HT-29 (cell line): ENCODE data around the gene PAX7. TPM values are rescaled to one million over a fixed set of nuclear protein-coding genes. Genes with fewer than 3 reads are reported as not detected.
A peak's percentile ranks its signal among the peaks of the same experiment; 100 is the strongest.
"Not testable (repeated sequence)": the region's sequence is repeated elsewhere in the genome, so short reads cannot be mapped to it uniquely, and the experiment has no call there.

ENCODE experiments used
- DNase-seq: peaks from one replicate; pipeline ENCODE4 v3.0.0-alpha.2; 2015; ENCODE audit warnings: low spot score
- total RNA-seq: library from RNA; depleted of rRNA; stranded (reverse); fragments of >200 nt; shearing (Covaris generic); gene quantifications from 2 replicates; pipeline ENCODE4 v1.2.3, GENCODE V29; 2014

Gene PAX7
- total RNA-seq, 1 experiment from 2014 or later = not detected

DNA sequence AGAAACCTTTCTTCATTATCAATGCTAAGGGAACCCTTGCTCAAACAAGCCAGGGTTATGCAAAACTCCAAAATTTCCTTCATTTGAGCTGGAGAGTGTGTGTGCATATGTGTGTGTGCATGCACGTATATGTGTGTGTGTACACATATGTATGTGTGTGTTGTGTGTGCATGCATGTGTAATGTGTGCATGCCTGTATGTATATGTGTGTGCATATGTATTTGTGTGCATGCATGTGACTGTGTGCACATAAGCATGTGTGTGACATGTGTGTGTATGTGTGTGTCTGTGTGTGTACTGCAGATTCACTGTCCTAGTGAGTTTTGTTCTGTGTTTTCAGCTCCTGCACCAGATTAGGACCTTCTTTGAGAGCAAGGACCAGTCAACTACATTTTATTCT lies 28.2 kb downstream of the PAX7 start:
- DNase-seq = no peak

DNA sequence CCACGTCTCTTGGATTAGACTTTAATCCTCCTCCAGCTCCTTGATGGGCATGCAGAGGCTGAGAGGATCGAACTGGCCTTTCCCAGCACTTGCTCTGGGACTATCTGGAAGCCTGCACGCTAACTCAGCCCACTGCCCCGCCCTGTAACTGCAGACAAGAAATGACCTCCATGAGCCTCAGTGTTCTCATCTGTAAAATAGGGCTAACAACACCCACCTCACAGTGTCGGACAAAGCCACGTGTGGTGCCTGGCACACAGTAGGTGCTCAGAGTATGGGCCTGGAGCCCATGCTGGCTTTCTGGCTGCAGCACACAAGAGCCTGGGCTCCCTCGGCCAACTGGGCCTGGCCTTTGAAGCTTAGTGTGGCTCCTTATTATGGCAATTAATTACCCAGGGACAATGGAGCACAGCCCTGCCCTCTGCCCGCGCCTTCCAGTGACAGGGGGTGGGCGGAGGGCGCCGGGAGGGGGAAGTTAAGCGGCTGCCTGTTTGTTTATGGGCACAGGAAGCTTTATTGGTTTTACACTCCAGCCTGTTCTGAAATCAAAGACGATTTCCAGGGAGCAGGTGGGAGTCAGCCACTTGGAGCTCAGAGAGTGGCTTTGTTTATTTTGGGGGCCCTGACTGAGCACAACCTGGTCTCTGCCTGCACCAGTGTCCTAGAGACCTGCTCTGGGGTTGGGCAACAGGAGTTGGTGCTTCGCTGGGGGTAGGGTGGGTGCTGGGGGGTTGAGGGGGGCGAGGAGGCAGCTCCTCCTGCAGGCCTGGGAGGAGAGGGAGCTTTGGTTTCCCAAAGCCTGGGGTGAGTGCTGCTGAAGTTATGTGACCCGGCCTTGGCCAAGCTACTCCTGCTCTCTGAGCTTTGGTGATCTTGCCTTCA lies 31.0 kb downstream of the PAX7 start:
- DNase-seq = peak; percentile 49

DNA sequence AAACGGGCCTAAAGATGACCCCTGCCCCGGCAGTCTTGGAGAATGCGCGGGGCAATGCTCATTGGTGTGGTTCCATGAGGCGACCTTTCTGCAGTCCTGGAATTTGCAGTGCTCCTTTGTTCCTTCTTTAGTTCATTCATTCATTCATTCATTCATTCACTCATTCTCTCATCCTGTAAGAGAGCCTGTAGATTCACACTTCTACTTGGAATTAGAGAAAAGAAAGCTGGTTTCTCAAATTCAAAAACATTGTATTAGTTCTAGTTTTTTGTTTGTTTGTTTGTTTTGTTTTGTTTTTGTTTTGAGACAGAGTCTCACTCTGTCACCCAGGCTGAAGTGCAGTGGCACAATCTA lies 31.6 kb downstream of the PAX7 start:
- DNase-seq = no peak

DNA sequence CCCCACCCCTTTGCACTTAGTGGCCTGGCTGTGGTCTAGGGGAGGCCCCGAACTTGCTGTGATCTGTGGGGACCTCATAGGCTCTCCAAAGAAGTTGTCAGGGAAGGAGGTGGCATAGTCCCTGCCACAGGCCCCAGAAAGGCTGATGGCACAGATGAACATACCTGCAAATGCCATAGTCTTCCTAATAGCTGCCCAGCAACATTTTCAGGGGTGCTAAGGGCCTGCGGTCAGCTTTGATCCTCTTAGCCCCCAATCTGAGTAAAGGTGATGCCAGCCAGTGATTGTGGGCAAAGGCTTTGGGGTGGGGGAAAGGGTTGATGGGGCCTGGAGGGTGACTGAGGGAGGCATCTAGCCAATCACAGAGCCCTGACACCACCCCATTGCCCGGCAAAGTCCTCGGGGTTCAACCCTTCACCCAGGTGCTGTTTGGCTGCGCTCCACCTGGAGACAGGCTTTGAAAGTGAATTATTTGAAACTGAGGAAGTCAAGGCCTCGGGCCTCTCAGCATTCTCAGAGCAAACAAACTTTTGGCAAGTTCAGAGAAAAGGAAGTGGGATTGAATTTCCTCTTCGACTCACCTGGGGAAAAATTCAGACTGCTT lies 35.8 kb downstream of the PAX7 start:
- DNase-seq = peak; percentile 96

DNA sequence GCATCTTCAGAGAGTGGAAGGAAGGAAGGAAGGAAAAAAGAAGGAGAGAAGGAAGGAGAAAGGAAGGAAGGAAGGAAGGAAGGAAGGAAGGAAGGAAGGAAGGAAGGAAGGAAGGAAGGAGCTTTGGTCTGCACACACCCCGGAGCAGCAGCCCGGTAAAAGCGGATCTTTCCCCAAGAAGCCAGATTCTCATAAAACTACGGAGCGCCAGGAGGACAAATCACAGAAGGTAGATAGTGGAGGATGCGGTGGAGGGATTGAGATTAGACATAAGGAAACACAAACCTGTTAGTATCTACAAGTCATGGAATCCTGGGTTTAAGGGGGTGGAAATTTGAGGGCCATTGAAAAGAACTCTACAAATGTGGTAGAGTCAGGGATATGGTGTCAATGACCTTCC lies 36.7 kb downstream of the PAX7 start:
- no peak for DNase-seq

DNA sequence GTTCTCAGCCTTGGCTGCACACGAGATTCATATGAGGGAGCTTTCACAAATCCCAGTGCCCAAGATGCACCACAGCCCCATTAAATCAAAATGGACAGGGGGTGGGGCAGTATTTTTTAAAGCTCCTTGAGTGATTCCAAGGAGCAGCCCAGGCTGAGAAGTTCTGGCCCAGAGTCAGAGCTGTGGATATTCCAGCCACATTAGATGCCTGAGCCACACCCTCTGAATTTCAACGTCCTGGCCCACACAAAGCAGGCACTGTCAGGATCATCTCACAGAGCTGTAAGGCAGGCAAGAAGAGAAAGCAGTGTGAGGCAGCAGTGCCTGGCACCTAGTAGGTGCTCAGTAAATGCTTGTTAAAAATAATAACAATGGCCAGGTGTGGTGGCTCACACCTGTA lies 37.4 kb downstream of the PAX7 start:
- peak; percentile 64 for DNase-seq

DNA sequence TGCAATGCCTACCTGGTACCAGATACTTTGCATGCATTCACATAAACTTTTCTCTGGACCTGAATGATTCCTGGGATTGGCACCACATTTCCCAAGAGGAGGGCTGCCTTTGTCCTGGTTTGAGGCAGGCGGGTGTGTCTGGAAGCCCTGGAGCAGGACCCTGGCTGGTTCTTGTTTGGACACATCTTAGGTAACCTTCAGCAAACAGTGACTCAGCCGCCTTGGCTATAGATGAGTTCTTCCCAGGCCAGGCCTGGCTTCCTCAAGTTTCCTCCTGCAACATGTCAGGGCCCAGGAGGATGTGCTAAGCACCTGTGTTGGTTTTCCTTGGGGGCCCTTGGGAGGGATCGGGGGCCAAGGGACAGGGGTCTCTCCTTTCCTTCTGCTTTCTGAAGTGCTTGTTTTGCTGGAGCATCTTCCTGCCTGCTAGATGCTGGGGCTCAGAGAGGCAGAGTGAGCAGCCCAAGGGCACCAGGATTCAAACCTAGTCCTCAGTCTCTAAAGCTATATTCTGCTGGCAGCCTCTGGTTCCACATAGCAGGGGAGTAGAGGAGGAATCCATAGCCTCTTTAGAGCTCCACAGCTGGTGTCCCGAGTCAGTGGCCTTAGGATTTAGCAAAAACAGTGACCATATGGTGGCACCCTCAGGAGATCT lies 38.2 kb downstream of the PAX7 start:
- peak; percentile 85 for DNase-seq

DNA sequence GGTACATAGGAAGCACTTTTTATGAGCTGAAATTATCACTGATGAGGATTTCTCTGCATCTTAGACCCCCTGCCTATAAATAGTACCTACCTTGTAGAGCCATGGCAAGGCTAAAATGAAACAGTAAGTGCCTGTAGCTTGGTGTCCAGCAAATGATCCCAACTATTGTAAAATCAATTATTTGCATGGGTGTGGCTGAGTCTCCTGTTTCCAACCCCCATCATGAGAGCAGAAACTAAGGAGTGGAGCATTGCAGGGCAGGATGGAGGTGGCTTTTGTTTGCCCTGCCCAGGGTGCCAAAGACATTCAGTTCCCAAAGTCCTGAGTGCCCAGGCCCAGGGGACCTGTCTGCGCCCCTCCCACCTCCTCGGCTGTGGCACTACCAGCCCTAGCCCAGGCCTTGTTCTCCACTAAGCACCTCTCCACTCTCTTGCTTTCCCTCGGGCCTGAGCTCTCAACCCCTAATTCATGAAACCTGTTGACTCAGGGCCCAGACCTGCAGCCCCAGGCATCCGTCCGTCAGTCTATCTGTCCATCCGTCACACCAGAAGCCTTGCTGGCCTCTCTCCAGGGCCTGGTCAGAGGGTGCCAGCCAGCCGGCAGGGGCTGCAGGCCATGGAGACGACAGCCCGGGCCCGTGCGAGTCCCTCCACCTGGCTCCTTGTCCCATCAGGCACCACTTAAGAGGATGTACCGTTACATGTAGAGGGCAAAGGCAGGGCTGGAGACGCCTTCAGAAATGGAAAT lies 39.6 kb downstream of the PAX7 start:
- no peak for DNase-seq

DNA sequence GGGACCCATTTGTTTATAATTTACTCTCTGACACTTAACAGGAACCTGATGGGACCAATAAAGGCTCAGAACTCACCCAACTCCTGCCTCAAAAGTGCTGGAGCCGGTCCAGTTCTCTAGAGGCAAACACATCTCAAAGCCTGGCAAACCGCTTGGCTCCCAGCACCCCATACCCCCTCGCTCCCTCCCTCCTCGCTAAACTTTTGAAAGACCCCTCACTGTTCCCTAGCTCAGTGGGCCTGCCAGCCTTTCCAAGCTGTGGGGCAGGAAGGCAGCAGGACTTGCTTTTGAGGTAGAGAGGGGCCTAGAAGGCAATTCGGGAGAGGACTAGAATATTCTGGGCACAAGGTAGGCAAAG lies 40.2 kb downstream of the PAX7 start:
- no peak for DNase-seq

DNA sequence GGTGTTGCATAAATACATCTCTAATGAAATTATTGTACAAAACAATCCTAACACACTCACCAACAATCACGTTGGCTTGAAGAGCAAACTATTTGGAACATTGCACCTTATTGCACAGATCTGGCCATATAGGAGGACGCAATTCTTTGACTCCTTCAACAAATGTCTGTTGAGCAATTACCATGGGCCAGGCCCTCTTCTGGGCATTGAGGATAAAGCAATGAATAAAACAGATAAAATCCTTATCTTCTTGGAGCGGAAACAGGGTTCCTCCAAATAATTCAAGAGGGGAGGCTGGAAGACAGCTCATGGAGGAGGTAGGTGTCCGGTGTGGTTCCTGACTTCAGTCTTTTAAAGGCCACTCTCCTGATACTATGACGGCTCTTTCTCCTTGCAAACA lies 43.3 kb downstream of the PAX7 start:
- DNase-seq = peak; percentile 42

DNA sequence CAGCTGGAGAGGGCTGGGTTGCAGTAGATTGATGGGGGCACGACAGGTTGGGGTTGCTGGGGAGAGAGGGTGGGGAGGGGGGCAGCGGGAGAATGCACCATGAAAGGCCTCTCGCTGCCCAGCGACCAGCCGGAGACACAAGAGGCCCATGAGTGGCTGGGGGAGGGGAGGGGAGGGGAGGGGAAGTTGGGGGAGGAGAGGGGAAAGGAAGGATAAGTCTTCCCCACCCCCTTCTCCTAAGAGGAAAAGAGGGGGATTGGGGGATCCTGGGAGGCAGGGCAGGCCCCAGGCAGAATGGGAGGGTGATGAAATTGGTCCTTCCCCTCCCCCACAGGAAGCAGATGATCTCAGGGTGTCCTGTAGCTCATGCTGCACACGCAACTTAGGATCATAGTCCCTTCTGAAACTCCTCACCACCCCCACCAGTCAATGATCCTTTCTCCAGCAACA lies 45.7 kb downstream of the PAX7 start:
- DNase-seq = no peak

DNA sequence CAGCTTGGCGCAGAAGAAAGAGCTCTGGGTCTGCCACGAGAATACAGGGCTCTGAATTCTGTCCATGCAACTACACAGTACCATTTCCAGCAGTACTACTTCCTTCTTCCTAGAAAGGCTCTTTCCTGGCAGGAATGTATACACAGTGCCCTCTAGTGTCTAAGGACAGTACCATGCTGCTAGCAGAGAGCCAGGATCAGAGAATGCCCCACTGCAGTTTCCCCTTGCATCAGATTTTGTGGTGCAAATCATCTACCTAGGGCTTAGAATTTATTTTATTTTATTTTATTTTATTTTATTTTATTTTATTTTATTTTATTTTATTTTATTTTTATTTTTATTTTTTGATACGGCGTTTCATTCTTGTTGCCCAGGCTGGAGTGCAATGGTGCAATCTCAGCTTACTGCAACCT lies 50.8 kb downstream of the PAX7 start:
- DNase-seq = peak; percentile 71

DNA sequence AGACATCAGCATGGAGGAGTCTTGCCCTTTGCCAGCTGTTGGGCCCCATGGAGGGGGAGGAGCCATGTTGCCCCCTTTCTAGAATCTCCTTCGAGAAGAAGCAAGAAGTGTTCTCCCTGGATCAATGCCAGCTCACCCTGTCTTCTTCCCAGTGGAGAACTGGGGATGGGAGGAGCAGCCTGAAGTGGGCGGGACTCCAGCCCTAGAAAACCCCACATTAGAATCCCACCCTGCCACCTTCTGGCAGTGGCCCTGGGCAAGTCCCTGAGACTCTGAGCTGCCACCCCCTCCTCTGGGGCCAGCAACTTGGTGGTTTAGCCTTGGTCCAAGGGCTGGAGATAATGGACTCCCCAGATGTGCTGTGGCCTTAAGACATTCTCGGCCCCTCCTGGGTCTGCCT lies 51.7 kb downstream of the PAX7 start:
- no peak for DNase-seq

DNA sequence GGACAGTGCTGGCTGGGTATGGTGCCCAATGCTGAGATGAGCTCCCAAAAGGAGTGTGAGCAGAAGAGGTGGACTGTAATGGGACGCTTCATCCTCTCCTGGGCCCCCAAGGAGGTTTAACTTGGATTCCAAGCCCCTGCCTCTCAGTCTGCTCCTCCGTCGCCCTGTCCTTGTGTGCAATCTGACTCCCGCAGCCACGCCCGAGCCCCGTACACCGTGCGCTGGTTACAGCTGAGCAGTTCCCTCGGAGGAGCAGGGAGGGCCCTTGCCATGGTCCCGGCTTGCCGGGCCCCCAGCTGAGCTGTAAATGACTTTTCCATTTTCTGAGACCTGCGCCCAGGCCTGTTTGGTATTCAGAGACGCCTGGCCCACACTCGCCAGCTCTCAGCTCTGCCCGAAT lies 53.7 kb downstream of the PAX7 start:
- DNase-seq = no peak

DNA sequence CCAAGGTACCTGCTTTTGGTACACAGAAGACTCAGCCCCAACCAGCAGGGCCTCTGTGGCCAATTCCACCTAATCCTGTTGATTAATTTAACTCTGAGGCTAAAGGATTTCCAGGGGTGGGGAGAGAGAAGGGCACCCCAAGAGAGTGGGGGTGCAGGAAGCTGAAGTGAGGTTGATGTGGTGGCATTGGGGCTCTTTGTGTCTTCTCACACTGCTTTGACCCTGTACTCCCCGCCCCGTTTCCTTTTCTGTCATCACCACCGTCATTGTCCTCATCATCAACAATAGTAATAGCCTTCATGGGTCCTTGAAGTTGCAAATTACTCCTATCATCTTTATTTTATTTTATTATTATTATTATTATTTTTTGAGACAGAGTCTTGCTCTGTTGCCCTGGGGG lies 55.9 kb downstream of the PAX7 start:
- DNase-seq = no peak

DNA sequence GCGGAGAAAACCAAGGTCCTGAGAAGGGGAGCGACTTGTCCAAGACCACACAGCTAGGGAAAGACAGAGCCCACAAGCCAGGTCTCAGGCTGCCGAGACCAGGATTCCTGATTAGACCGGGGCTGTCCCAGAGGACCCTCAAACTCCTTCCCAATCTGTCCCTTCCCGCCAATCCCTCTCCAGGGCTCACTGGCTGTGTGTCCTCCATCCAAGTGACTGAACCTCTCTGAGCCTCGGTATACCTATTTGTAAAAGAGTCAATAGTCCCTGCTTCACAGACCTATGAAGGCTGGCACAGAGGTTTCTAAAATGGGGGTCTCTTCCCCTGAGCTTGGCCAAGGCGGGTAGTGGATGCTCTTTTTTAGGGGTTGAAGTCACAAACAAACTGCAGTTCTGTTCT lies 56.6 kb downstream of the PAX7 start:
- no peak for DNase-seq

DNA sequence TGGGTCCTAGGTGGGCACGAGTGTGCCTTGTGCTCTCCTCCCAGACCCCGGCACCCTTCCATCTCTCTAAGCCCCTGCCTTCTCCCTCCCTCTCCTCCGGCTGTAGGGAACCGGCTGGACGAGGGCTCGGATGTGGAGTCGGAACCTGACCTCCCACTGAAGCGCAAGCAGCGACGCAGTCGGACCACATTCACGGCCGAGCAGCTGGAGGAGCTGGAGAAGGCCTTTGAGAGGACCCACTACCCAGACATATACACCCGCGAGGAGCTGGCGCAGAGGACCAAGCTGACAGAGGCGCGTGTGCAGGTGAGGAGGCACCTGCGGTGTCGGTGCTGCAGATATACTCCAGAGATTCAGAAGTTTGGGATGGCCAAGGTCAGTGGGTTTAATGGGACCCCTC lies 61.0 kb downstream of the PAX7 start:
- DNase-seq = no peak

DNA sequence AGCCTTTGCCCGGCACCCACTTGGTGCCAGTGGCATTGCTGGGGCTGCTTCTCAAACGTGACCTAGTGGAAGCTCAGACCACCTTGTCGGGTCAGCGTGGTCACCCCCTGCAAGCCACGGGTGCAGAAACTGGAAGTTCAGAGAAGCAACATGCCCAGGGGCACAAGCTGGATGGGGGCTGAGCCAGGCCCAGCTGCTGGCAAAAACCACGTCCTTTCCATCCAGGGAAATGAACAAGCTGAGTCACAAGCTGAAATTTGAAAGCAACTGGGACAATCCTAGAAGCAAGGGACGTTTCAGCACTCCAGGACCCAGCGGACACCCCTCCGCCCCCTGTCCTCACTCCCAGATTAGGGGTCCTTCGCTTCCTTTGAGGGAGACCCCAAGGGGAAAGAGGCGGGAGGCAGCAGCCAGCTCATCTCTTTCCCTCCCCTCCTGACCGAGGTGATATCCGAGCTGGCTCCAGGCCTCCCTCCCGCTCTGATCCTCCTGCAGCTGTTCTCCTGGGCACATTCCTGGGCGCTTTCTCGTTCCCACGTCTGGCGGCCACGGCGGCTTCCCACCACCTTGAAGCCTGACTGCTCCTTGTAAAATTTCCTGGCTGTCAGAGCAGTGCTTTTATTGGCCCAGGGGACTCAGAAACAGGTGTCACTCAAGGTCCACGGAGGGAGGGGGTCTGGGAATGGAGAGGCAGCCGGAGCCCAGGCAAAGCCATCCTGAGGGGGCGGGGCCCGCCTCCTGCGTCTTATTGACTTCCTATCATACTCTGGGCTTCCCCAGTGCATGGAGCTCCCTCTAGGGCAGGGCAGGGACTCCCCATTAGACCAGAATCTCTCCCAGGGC lies 62.8 kb downstream of the PAX7 start:
- no peak for DNase-seq

DNA sequence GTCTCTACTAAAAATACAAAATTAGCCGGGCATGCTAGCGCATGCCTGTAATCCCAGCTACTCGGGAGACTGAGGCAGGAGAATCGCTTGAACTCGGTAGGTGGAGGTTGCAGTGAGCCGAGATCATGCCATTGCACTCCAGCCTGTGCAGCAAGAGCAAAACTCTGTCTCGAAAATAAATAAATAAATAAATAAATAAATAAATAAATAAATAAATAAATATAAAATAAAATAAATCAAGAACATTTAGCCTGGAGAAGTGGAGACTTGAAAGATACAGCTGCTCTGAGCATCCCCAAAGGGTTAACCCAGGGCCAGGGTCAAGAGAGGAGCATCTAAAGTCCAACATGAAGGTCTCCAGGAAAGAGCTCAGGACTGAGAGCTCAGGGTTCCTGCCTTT lies 63.6 kb downstream of the PAX7 start:
- DNase-seq = not testable (repeated sequence)

DNA sequence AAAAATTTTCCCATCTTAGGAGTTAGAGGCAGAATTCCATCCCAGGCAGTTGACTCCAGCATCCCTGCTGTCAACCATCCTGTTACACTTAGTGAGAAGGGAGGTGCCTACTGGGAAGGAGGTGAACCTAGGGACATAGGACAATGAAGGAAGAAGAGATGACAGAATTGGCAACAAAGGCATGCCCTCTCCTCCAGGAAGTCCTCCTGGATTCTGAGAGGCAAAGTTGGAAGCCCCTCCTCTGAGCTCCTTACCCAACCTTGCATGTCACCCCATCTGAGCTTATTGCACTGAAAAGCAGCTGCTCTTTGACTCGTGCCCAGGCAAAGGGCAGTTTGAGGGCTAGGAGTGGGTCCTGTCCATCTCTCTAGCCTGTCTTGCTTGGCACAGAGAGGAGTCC lies 66.9 kb downstream of the PAX7 start:
- no peak for DNase-seq

DNA sequence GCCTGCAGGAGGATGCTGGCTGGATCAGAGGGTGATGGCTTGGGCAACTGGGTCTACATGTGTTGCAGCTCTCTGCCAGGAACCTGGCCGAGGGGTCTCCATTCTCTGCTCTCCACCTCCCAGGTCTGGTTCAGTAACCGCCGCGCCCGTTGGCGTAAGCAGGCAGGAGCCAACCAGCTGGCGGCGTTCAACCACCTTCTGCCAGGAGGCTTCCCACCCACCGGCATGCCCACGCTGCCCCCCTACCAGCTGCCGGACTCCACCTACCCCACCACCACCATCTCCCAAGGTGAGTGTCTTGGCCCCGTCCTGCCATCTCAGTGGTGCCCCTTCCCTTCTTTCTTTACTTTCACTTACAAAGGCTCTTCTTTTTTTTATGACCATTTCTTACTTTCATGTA lies 69.9 kb downstream of the PAX7 start:
- DNase-seq = no peak
